GM21390 (cell line): ENCODE data around the gene CT45A1.
"Not testable (repeated sequence)": the region's sequence is repeated elsewhere in the genome, so short reads cannot be mapped to it uniquely, and the experiment has no call there.

Experiments
- ATAC-seq: cut with Tn5 transposase; IDR thresholded peaks from one replicate; pipeline ENCODE4 v1.9.1; 2021; ENCODE audit not compliant: unreplicated experiment

The CT45A1 gene

GRCh38 chrX:135713183-135713689 lies at the start of gene CT45A1:
TSS of gene CT45A1 (plus strand) at chrX:135713639. CDS start at chrX:135718941, 5,302 bp downstream.
- not testable (repeated sequence) for ATAC-seq

- not testable (repeated sequence) for ATAC-seq
These were observed 40.5 kb upstream of the CT45A1 start for GRCh38 chrX:135672979-135673378.

GRCh38 chrX:135688137-135688536 lies 25.3 kb upstream of the CT45A1 start:
- ATAC-seq, result no peak

- ATAC-seq, result no peak
These were observed 18.0 kb upstream of the CT45A1 start for GRCh38 chrX:135695471-135695870.

- no peak for ATAC-seq
These were observed 15.8 kb upstream of the CT45A1 start for GRCh38 chrX:135697601-135698000.

GRCh38 chrX:135698924-135699323 lies 14.5 kb upstream of the CT45A1 start:
- no peak for ATAC-seq

- peak; percentile 48 for ATAC-seq
These were observed 5.6 kb upstream of the CT45A1 start for GRCh38 chrX:135707880-135708279.

GRCh38 chrX:135713795-135714194 lies 356 bp downstream of the CT45A1 start:
- ATAC-seq, result no peak

GRCh38 chrX:135734666-135735065 lies 21.2 kb downstream of the CT45A1 start:
- ATAC-seq, result not testable (repeated sequence)

- ATAC-seq, result no peak
These were observed 24.1 kb downstream of the CT45A1 start for GRCh38 chrX:135737366-135738071.

GRCh38 chrX:135740681-135741149 lies 27.3 kb downstream of the CT45A1 start:
- ATAC-seq, result peak; percentile 73

- ATAC-seq, result no peak
These were observed 27.8 kb downstream of the CT45A1 start for GRCh38 chrX:135741192-135741715.

- not testable (repeated sequence) for ATAC-seq
These were observed 31.3 kb downstream of the CT45A1 start for GRCh38 chrX:135744739-135745138.

GRCh38 chrX:135768091-135768490 lies 54.7 kb downstream of the CT45A1 start, which contains the start of gene CT45A3:
TSS of gene CT45A3 (minus strand) at chrX:135768191. CDS start at chrX:135764444, 3,747 bp downstream.
- ATAC-seq, result not testable (repeated sequence)
